GM23248 (cell line): ENCODE data around the gene CREBBP. TPM values are rescaled to one million over a fixed set of nuclear protein-coding genes. Genes with fewer than 3 reads are reported as not detected.

Source experiments
- DNase-seq: peaks from one replicate; pipeline ENCODE4 v3.0.0-alpha.2; 2015
- H2AFZ ChIP-seq: fragments of 200-600 bp; sonication (generic); 2 replicates; pipeline ENCODE4 v1.6.1; 2016; ENCODE audit warnings: antibody characterized with exemption
- H3F3A ChIP-seq: fragments of 200-600 bp; sonication (generic); 2 replicates; pipeline ENCODE4 v1.6.1; 2016; ENCODE audit warnings: mild to moderate bottlenecking, antibody characterized with exemption, mixed run types; ENCODE audit not compliant: insufficient read depth
- H3K27ac ChIP-seq: fragments of 200-600 bp; sonication (generic); 2 replicates; pipeline ENCODE4 v1.5.1; 2016; ENCODE audit warnings: mild to moderate bottlenecking
- H3K27me3 ChIP-seq: fragments of 200-600 bp; sonication (generic); replicated peaks from 2 replicates; pipeline ENCODE4 v1.6.1; 2016; ENCODE audit warnings: mild to moderate bottlenecking; ENCODE audit not compliant: insufficient read depth
- H3K36me3 ChIP-seq: fragments of 200-600 bp; sonication (generic); 2 replicates; pipeline ENCODE4 v1.6.1; 2016; ENCODE audit warnings: low read depth, mild to moderate bottlenecking
- H3K4me1 ChIP-seq: fragments of 200-600 bp; sonication (generic); 2 replicates; pipeline ENCODE4 v1.6.1; 2016; ENCODE audit warnings: mild to moderate bottlenecking; ENCODE audit not compliant: insufficient read depth
- H3K4me2 ChIP-seq: fragments of 200-600 bp; sonication (generic); one replicate; pipeline ENCODE4 v1.6.1; 2016; ENCODE audit warnings: mild to moderate bottlenecking; ENCODE audit not compliant: unreplicated experiment
- H3K4me3 ChIP-seq: fragments of 200-600 bp; sonication (generic); 2 replicates; pipeline ENCODE4 v1.5.1; 2016; ENCODE audit warnings: mild to moderate bottlenecking
- H3K79me2 ChIP-seq: fragments of 200-600 bp; sonication (generic); 2 replicates; pipeline ENCODE4 v1.6.1; 2016; ENCODE audit warnings: mild to moderate bottlenecking; ENCODE audit not compliant: insufficient read depth
- H3K9ac ChIP-seq: fragments of 200-600 bp; sonication (generic); 2 replicates; pipeline ENCODE4 v1.6.1; 2016; ENCODE audit warnings: mild to moderate bottlenecking
- H3K9me2 ChIP-seq: fragments of 200-600 bp; sonication (generic); 2 replicates; pipeline ENCODE4 v1.6.1; 2016; ENCODE audit warnings: mixed run types, mild to moderate bottlenecking, moderate library complexity; ENCODE audit not compliant: insufficient read depth
- H3K9me3 ChIP-seq: fragments of 200-600 bp; sonication (generic); one replicate; pipeline ENCODE4 v1.6.1; 2017; ENCODE audit warnings: low read depth
- H4K20me1 ChIP-seq: fragments of 200-600 bp; sonication (generic); 2 replicates; pipeline ENCODE4 v1.6.0; 2016; ENCODE audit not compliant: insufficient read depth
- EZH2 ChIP-seq: fragments of 200-600 bp; sonication (generic); IDR thresholded peaks from 2 replicates; pipeline ENCODE4 v1.6.1; 2018; ENCODE audit warnings: antibody characterized with exemption, mild to moderate bottlenecking; ENCODE audit not compliant: insufficient read depth, poor library complexity, severe bottlenecking
- EZH2phosphoT487 ChIP-seq: fragments of 200-600 bp; sonication (generic); IDR thresholded peaks from 2 replicates; pipeline ENCODE4 v1.6.1; 2018; ENCODE audit warnings: antibody characterized with exemption, moderate library complexity, mild to moderate bottlenecking, low read depth; ENCODE audit not compliant: insufficient read depth
- WGBS, 2 experiments: methylation state at CpG; one replicate each; pipeline ENCODE4 v1.1.6; 2015 to 2017; ENCODE audit warnings: low lambda C conversion rate in 2 of 2, low coverage in 1 of 2; ENCODE audit errors: missing lambda C conversion rate in 2 of 2; 5-methylcytosine and 5-hydroxymethylcytosine counted together
- in situ Hi-C: fragments of 300-500 bp; cut with MboI; formaldehyde crosslinking; loops from 2 replicates; pipeline ENCODE4 v1.15.0; 2020
- polyA plus RNA-seq: library from polyadenylated mRNA; unstranded; fragments of >200 nt; fragmentation: Nextera tagmentation; extraction: Ambion mirVana; gene quantifications from 2 replicates; pipeline ENCODE4 v1.2.1, GENCODE V29; 2016
- total RNA-seq: library from RNA; depleted of rRNA; stranded (reverse); fragments of >200 nt; shearing (Covaris generic); gene quantifications from 2 replicates; pipeline ENCODE4 v1.2.3, GENCODE V29; 2014

The CREBBP gene
- total and polyA plus RNA-seq, 2 experiments from 2014 or later: 11.7 to 11.9 TPM

DNA sequence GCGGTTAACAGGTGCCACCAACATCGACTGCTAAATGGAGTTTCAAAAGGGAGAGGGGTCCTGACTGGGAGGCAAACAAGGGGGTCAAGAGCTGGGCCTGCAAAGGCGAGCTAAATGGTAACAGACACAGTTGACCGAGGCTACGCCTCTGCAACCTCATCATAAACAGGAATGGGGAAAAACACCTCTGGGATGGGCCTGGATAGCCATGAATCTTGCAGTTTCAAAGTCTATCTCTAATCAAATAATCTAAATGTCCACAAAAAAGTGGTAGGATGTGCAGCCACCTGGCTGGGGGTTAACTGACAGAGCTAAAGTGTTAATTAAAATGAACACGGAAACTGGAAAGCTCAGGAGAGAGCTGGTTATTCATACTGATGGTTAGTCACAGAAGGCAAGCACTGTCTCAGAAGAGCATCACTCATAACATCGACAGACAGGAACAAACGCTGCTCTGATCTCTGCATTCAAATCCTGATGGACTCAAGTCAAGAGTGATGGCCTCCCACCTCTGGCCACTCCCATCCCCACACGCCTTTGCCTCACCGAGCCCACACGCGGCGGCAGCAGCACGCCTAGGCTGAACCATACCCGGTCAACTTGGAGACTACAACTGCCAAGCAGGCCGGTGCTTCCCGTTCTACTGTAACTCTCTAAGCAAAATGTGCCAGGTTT is 56.3 kb downstream of the CREBBP start:
- Histone ChIP-seq H3K27ac (peak overlapping the region; percentile 47), H3K79me2 (peaks cover 100% of the 10 kb centered on the region), H3K9me3 (no peaks in the 10 kb centered on the region), H3K4me2 (peak overlapping the region; percentile 32), H3K4me3 (no peak overlapping the region), H4K20me1 (peaks cover 84% of the 10 kb centered on the region), H3K4me1 (peaks cover 58% of the 10 kb centered on the region), H3K36me3 (peaks cover 5% of the 10 kb centered on the region; the same call in 1 of the 2 replicates), H3K9me2 (no peaks in the 10 kb centered on the region), H2AFZ (no peak overlapping the region), H3F3A (peaks cover 37% of the 10 kb centered on the region), H3K9ac (no peak overlapping the region), H3K27me3 (no peaks in the 10 kb centered on the region)
- peak; percentile 53 for DNase-seq
- in situ Hi-C loops: no loop called here
- WGBS, 2 experiments: 50 to 65% methylated on average over 17 of the region's 17 CpGs
- TF ChIP-seq EZH2 (no peak), EZH2phosphoT487 (no peak)

DNA sequence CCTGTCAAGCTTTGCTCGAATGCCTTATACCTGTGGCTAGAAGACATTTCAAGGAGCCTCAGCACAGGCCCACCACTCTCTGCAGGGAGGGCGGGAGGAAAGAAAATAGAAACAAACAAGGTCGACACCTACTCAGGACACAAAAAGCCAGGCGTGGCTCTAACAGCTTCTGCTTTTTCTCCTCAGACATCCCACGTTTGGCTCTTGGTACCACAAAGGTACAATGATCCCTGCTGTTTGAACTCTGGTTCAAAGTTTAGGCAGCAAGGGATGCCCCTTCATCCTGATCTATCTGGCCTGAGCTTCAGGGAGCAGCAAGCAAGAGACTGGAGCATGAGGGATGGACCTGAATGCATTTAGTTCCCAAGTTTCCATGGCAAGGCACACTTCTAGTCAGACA is 57.1 kb downstream of the CREBBP start:
- Histone ChIP-seq H3K36me3 (no peaks in the 10 kb centered on the region), H3K9me2 (no peaks in the 10 kb centered on the region), H3K4me3 (no peak overlapping the region), H3K4me1 (peaks cover 66% of the 10 kb centered on the region), H2AFZ (no peak overlapping the region), H3K27me3 (no peaks in the 10 kb centered on the region), H4K20me1 (peaks cover 86% of the 10 kb centered on the region), H3K27ac (no peak overlapping the region), H3K4me2 (no peak overlapping the region), H3K79me2 (peaks cover 100% of the 10 kb centered on the region), H3K9ac (no peak overlapping the region), H3K9me3 (no peaks in the 10 kb centered on the region), H3F3A (peaks cover 42% of the 10 kb centered on the region)
- in situ Hi-C loops: no loop called here
- WGBS, 2 experiments: 72 to 79% methylated on average over 5 of the region's 5 CpGs
- no peak for DNase-seq
- TF ChIP-seq EZH2 (no peak), EZH2phosphoT487 (no peak)

DNA sequence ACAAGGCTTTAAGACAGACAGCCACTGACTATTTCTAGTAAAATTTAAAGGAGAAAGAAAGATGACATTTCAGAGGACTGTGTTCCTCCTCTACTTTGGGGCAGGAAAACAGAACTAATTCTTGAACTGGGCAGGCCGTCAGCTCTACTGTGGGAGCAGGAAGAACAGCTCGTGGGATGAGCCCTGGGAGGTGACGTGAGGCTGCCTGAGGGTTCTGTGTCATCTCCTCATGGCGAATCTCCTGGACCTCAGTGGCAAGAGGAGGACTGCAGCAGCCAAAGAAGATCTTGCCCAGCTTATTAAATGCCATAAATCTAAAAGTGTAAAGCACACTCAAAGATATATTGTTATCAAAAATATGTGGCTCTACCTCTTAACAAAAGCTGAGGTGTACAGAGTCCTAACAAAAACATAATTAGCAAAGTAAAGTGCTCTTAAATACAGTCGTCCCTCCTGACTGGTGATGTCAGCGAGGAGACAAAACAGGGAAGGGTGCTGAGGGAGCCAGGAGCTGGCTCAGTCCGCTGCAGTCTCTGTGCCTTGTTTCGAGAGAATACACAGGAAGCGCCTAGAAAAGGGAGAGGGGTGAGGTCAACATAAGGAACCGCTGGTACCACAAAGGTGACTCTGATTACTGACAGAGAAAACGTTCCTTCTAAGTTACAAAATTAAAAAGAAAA is 58.0 kb downstream of the CREBBP start:
- H3K27ac ChIP-seq: peak overlapping the region; percentile 22
- TF ChIP-seq EZH2phosphoT487 (no peak), EZH2 (no peak)

DNA sequence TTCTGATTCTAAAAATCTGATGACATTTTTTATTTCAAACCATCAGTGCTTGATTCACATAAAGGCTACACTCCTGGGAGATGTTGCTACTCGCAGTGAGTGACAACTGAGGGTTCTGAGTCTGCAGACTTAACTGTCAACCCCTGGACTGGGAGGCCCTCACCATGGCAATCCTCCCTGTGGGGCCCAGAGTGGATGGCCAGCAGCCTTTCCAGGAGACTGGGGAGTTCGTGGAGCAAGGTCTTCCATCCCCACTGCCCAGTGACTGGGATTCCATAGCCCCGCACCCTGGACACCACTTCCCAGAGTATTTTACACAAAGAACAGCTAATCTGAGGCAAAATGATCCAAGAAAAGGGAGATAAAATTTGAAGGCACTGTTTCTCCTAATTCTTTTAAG is 59.3 kb downstream of the CREBBP start:
- Histone ChIP-seq H3K27me3 (no peaks in the 10 kb centered on the region), H3K79me2 (peaks cover 100% of the 10 kb centered on the region), H2AFZ (no peak overlapping the region), H3K36me3 (no peaks in the 10 kb centered on the region), H4K20me1 (peaks cover 82% of the 10 kb centered on the region), H3K4me2 (no peak overlapping the region), H3K4me3 (no peak overlapping the region), H3F3A (peaks cover 42% of the 10 kb centered on the region), H3K9me3 (no peaks in the 10 kb centered on the region), H3K9ac (no peak overlapping the region), H3K27ac (no peak overlapping the region), H3K9me2 (no peaks in the 10 kb centered on the region), H3K4me1 (peaks cover 66% of the 10 kb centered on the region)
- 89 to 93% methylated on average over 3 of the region's 3 CpGs for WGBS, 2 experiments
- DNase-seq: no peak
- in situ Hi-C loops: no loop called here
- TF ChIP-seq EZH2phosphoT487 (no peak), EZH2 (no peak)

More for the DNA sequence above, 58.0 kb downstream of the CREBBP start:
- peaks cover 80% of the 10 kb centered on the region for H4K20me1 ChIP-seq
- in situ Hi-C loops: no loop called here
- peak overlapping the region; percentile 21 for H3K4me2 ChIP-seq
- H3K9me3 ChIP-seq: no peaks in the 10 kb centered on the region
- WGBS, 2 experiments: 39 to 44% methylated on average over 11 of the region's 11 CpGs
- no peak overlapping the region for H2AFZ ChIP-seq
- H3K36me3 ChIP-seq: no peaks in the 10 kb centered on the region
- peaks cover 100% of the 10 kb centered on the region for H3K79me2 ChIP-seq
- peak; percentile 85 for DNase-seq
- no peaks in the 10 kb centered on the region for H3K9me2 ChIP-seq
- H3K4me3 ChIP-seq: no peak overlapping the region
- peaks cover 42% of the 10 kb centered on the region for H3F3A ChIP-seq
- H3K4me1 ChIP-seq: peaks cover 66% of the 10 kb centered on the region
- no peak overlapping the region for H3K9ac ChIP-seq
- no peaks in the 10 kb centered on the region for H3K27me3 ChIP-seq
